ENCODE results near the gene CYRIA. TPM values are rescaled to one million over a fixed set of nuclear protein-coding genes. Genes with fewer than 3 reads are reported as not detected.

CYRIA gene
- total RNA-seq (10 to 100 TPM; 20.3 to 21.3 TPM), polyA plus RNA-seq (ENCODE audit: insufficient read length in 6 of 6) (10 to 100 TPM; 11.6 to 18.5 (median 14.0) TPM)
- long read RNA-seq, donor 1, full-length matches to known transcripts = 4 of 4 reads
- long read RNA-seq, donor 1, partial matches to known transcripts = 0 of 4 reads
- long read RNA-seq, donor 1, other reads (novel, unspliced or antisense) = 0 of 4 reads
- long read RNA-seq, donor 2, full-length matches to known transcripts = 2 of 2 reads
- long read RNA-seq, donor 2, partial matches to known transcripts = 0 of 2 reads
- long read RNA-seq, donor 2, other reads (novel, unspliced or antisense) = 0 of 2 reads
- long read RNA-seq, donor 3, full-length matches to known transcripts = 1 of 1 reads
- long read RNA-seq, donor 3, partial matches to known transcripts = 0 of 1 reads
- long read RNA-seq, donor 3, other reads (novel, unspliced or antisense) = 0 of 1 reads
- long read RNA-seq, donor 4, full-length matches to known transcripts = 4 of 5 reads
- long read RNA-seq, donor 4, partial matches to known transcripts = 0 of 5 reads
- long read RNA-seq, donor 4, other reads (novel, unspliced or antisense) = 1 of 5 reads
- long read RNA-seq, donor 5, full-length matches to known transcripts = 1 of 1 reads
- long read RNA-seq, donor 5, partial matches to known transcripts = 0 of 1 reads
- long read RNA-seq, donor 5, other reads (novel, unspliced or antisense) = 0 of 1 reads
- long read RNA-seq, donor 6, full-length matches to known transcripts = 2 of 2 reads
- long read RNA-seq, donor 6, partial matches to known transcripts = 0 of 2 reads
- long read RNA-seq, donor 6, other reads (novel, unspliced or antisense) = 0 of 2 reads
- long read RNA-seq, donor 7, full-length matches to known transcripts = 3 of 3 reads
- long read RNA-seq, donor 7, partial matches to known transcripts = 0 of 3 reads
- long read RNA-seq, donor 7, other reads (novel, unspliced or antisense) = 0 of 3 reads
- long read RNA-seq, donor 8, full-length matches to known transcripts = 3 of 3 reads
- long read RNA-seq, donor 8, partial matches to known transcripts = 0 of 3 reads
- long read RNA-seq, donor 8, other reads (novel, unspliced or antisense) = 0 of 3 reads
- long read RNA-seq, donor 9 = 0 reads
- long read RNA-seq, donor 10, full-length matches to known transcripts = 2 of 3 reads
- long read RNA-seq, donor 10, partial matches to known transcripts = 0 of 3 reads
- long read RNA-seq, donor 10, other reads (novel, unspliced or antisense) = 1 of 3 reads
- long read RNA-seq, donor 11, full-length matches to known transcripts = 8 of 8 reads
- long read RNA-seq, donor 11, partial matches to known transcripts = 0 of 8 reads
- long read RNA-seq, donor 11, other reads (novel, unspliced or antisense) = 0 of 8 reads
- long read RNA-seq, donor 12, full-length matches to known transcripts = 2 of 2 reads
- long read RNA-seq, donor 12, partial matches to known transcripts = 0 of 2 reads
- long read RNA-seq, donor 12, other reads (novel, unspliced or antisense) = 0 of 2 reads

DNA sequence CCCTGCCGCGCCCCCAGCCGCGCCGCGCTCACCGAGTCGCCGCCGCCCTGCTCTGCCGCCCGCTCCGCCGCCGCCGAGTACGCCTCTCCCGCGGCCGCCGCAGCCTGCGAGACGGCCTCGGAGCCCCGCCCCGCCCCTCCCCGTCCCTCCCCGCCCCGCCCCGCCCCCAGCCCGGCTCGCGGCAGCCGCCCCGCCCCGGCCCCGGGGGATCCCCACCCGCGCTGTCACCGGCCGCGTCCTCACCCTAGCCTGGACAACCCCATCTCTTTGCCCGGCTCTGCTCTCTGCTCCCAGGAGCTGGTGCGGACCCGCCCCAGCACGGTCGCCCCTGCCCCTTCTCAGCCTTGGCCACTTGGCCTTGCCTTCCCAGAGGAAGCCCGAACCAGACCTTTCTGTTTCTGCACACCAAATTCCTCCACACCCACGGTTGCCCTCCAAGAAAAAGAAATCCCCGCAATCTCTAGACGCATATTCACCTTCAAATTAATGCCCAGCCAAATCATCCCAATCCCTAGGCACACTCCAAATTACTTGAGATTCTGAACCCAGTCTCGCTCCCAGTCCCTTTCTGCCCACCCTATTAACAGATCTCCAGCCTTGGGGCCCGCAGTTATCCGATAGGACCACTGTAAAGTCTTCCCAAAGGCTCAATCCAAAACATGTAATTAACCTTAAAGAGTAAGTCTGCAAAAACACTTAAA is at the start of gene CYRIA:
TSS of gene CYRIA (minus strand) at position 87 of the 701 bp plus-strand sequence. CDS start 77,715 bp downstream, outside the sequence.
- no peaks in the 10 kb centered on the region for H3K9me3 ChIP-seq
- H3K4me3 ChIP-seq = peak within 1 kb of the TSS; percentile 57 to 66
- no peaks in the 10 kb centered on the region for H3K36me3 ChIP-seq
- peak in 3 of 4 donors; percentile 58 to 95 (median 79) for DNase-seq
- TF ChIP-seq, protein P1, sequence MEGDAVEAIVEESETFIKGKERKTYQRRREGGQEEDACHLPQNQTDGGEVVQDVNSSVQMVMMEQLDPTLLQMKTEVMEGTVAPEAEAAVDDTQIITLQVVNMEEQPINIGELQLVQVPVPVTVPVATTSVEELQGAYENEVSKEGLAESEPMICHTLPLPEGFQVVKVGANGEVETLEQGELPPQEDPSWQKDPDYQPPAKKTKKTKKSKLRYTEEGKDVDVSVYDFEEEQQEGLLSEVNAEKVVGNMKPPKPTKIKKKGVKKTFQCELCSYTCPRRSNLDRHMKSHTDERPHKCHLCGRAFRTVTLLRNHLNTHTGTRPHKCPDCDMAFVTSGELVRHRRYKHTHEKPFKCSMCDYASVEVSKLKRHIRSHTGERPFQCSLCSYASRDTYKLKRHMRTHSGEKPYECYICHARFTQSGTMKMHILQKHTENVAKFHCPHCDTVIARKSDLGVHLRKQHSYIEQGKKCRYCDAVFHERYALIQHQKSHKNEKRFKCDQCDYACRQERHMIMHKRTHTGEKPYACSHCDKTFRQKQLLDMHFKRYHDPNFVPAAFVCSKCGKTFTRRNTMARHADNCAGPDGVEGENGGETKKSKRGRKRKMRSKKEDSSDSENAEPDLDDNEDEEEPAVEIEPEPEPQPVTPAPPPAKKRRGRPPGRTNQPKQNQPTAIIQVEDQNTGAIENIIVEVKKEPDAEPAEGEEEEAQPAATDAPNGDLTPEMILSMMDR (IDR thresholded peaks at IDR 0.05) = no peak
- H3K27me3 ChIP-seq = peaks cover 0 to 10% of the 10 kb centered on the region in 2 donors
- H3K27ac ChIP-seq = peak within 1 kb of the TSS; percentile 62 to 66
- peaks cover 13 to 53% of the 10 kb centered on the region in 2 donors for H3K4me1 ChIP-seq
- ATAC-seq = peak; percentile 71
- intact Hi-C loops (cut with DNase I) = no loop called here

- TF ChIP-seq, protein P1 (IDR thresholded peaks at IDR 0.05) = no peak
- H3K9me3 ChIP-seq = no peaks in the 10 kb centered on the region
- H3K4me1 ChIP-seq = peaks cover 0 to 12% of the 10 kb centered on the region in 2 donors
- DNase-seq (no peak), ATAC-seq (no peak)
- no peaks in the 10 kb centered on the region for H3K27me3 ChIP-seq
- H3K27ac ChIP-seq = no peak overlapping the region
- no peak overlapping the region for H3K4me3 ChIP-seq
- H3K36me3 ChIP-seq = no peaks in the 10 kb centered on the region
- intact Hi-C loops (cut with DNase I) = no loop called here
Measured at GRCh38 chr2:16713011-16713423, 47.4 kb upstream of the CYRIA start.

GRCh38 chr2:16709769-16710168 is 44.1 kb upstream of the CYRIA start:
- Histone ChIP-seq H3K27ac (no peak overlapping the region), H3K27me3 (no peaks in the 10 kb centered on the region), H3K4me3 (no peak overlapping the region), H3K36me3 (no peaks in the 10 kb centered on the region), H3K9me3 (no peaks in the 10 kb centered on the region), H3K4me1 (no peaks in the 10 kb centered on the region)
- intact Hi-C loops (cut with DNase I) = no loop called here
- TF ChIP-seq, protein P1 (IDR thresholded peaks at IDR 0.05) = no peak
- ATAC-seq (no peak), DNase-seq (no peak)

- Histone ChIP-seq H3K4me1 (no peaks in the 10 kb centered on the region), H3K4me3 (no peak overlapping the region), H3K9me3 (no peaks in the 10 kb centered on the region), H3K27ac (no peak overlapping the region), H3K36me3 (no peaks in the 10 kb centered on the region), H3K27me3 (no peaks in the 10 kb centered on the region)
- TF ChIP-seq, protein P1 (IDR thresholded peaks at IDR 0.05) = no peak
- ATAC-seq (no peak), DNase-seq (no peak)
- intact Hi-C loops (cut with DNase I) = no loop called here
Measured at GRCh38 chr2:16708173-16708572, 42.5 kb upstream of the CYRIA start.

Data from left lung (tissue), 14 donors.